HEK293T (cell line): ENCODE measurements around the gene OSTF1.

ENCODE experiments used
- CTCF ChIA-PET: fragments of 350-600 bp; formaldehyde crosslinking; extraction: SDS; loops from one replicate; lab custom pipeline; 2021; ENCODE audit warnings: antibody characterized with exemption, inconsistent platforms; lab: Yijun Ruan, JAX
- POLR2A ChIA-PET: fragments of 350-600 bp; formaldehyde crosslinking; extraction: SDS; loops from one replicate; lab custom pipeline; 2020; ENCODE audit warnings: antibody characterized with exemption, inconsistent platforms; lab: Yijun Ruan, JAX
- DNase-seq: peaks from one replicate; pipeline ENCODE4 v3.0.0; 2012; ENCODE audit warnings: mixed read lengths; ENCODE audit errors: extremely low spot score
- ARNT ChIP-seq: fragments of 450-650 bp; IDR thresholded peaks from 2 replicates; pipeline ENCODE4 v1.6.1; 2017; ENCODE audit warnings: mild to moderate bottlenecking
- BHLHE40 ChIP-seq: fragments of 450-650 bp; IDR thresholded peaks from 2 replicates; pipeline ENCODE4 v1.6.1; 2016; ENCODE audit warnings: mild to moderate bottlenecking, moderate library complexity, borderline replicate concordance
- CTBP1 ChIP-seq: fragments of 450-650 bp; IDR thresholded peaks from 2 replicates; pipeline ENCODE4 v1.6.1; 2016; ENCODE audit warnings: borderline replicate concordance
- ELF4 ChIP-seq: fragments of 450-650 bp; IDR thresholded peaks from 2 replicates; pipeline ENCODE4 v1.6.1; 2017; ENCODE audit warnings: antibody characterized with exemption
- FOXA1 ChIP-seq: fragments of 450-650 bp; IDR thresholded peaks from 2 replicates; pipeline ENCODE4 v1.6.1; 2016; ENCODE audit warnings: mild to moderate bottlenecking
- FOXK2 ChIP-seq: fragments of 450-650 bp; IDR thresholded peaks from 2 replicates; pipeline ENCODE4 v1.6.1; 2016; ENCODE audit warnings: mild to moderate bottlenecking
- FOXM1 ChIP-seq: fragments of 450-650 bp; IDR thresholded peaks from 2 replicates; pipeline ENCODE4 v1.6.1; 2017; ENCODE audit warnings: mild to moderate bottlenecking, borderline replicate concordance
- HDGF ChIP-seq: fragments of 450-650 bp; IDR thresholded peaks from 2 replicates; pipeline ENCODE4 v1.6.1; 2017; ENCODE audit warnings: antibody characterized with exemption, borderline replicate concordance
- L3MBTL2 ChIP-seq: fragments of 450-650 bp; conservative IDR thresholded peaks from 2 replicates; pipeline ENCODE4 v1.6.1; 2016; ENCODE audit warnings: mild to moderate bottlenecking
- LEF1 ChIP-seq: fragments of 450-650 bp; IDR thresholded peaks from 2 replicates; pipeline ENCODE4 v1.6.1; 2017; ENCODE audit warnings: mild to moderate bottlenecking, borderline replicate concordance
- NFRKB ChIP-seq: fragments of 450-650 bp; IDR thresholded peaks from 2 replicates; pipeline ENCODE4 v1.6.1; 2016; ENCODE audit warnings: mild to moderate bottlenecking, moderate library complexity
- SP1 ChIP-seq: fragments of 450-650 bp; IDR thresholded peaks from 2 replicates; pipeline ENCODE4 v1.6.1; 2017
- SUZ12 ChIP-seq: fragments of 450-650 bp; IDR thresholded peaks from 2 replicates; pipeline ENCODE4 v1.6.1; 2016; ENCODE audit warnings: mild to moderate bottlenecking
- TARDBP ChIP-seq: fragments of 450-650 bp; IDR thresholded peaks from 2 replicates; pipeline ENCODE4 v1.6.1; 2016
- ZNF384 ChIP-seq: fragments of 450-650 bp; IDR thresholded peaks from 2 replicates; pipeline ENCODE4 v1.6.1; 2016
- TF ChIP-seq, protein P1 (sequence below): fragments of 450-650 bp; IDR thresholded peaks from 2 replicates; pipeline ENCODE4 v1.6.1; 2016

The OSTF1 gene

DNA sequence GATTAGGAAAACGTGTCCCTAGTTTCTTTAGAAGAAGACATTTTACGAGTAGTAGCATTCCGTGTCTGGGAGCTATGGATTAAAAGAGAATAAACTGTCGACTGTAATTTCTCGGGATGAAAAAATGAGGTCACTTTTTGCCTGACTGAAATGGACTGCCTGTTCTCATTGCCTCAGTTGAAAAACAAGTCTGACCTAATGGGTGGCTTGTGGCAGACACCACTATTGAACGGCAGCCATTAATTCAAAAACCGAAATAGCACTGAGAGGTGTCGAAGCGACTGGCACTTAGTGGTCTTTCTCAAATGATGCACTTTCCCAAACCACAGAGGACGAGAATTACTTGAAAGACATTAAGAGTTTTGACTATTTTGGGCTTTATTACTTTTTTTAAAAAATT is 35.4 kb downstream of the OSTF1 start:
- ChIA-PET POLR2A (no interaction called here), CTCF (no interaction called here)
- DNase-seq: no peak
- TF ChIP-seq HDGF (no peak), ELF4 (no peak), SUZ12 (no peak), NFRKB (no peak), CTBP1 (no peak), FOXK2 (no peak), TARDBP (no peak), ZNF384 (no peak), FOXA1 (no peak), BHLHE40 (no peak), L3MBTL2 (no peak), ARNT (no peak), SP1 (no peak), FOXM1 (no peak), LEF1 (no peak)
- TF ChIP-seq, protein P1, sequence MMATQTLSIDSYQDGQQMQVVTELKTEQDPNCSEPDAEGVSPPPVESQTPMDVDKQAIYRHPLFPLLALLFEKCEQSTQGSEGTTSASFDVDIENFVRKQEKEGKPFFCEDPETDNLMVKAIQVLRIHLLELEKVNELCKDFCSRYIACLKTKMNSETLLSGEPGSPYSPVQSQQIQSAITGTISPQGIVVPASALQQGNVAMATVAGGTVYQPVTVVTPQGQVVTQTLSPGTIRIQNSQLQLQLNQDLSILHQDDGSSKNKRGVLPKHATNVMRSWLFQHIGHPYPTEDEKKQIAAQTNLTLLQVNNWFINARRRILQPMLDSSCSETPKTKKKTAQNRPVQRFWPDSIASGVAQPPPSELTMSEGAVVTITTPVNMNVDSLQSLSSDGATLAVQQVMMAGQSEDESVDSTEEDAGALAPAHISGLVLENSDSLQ: no peak

DNA sequence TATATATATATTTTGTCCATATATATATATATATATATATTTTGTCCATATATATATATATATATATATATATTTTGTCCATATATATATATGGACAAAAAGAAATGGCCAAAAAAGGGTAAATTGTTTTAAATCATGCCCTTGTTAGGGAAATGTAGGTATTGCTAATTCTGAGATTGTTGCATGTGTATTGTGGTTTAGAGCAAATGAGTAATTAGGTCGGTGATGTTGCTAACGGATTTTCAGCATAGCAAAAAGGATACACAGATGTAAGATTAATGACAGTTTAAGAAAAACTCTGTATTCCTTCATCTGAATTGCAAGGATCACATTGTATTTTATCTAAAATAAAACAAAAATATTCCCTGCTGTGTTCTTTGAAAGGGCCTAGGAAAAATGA is 40.2 kb downstream of the OSTF1 start:
- CTCF ChIA-PET: no interaction called here
- TF ChIP-seq L3MBTL2: no peak
- DNase-seq: no peak
- POLR2A ChIA-PET: no interaction called here

DNA sequence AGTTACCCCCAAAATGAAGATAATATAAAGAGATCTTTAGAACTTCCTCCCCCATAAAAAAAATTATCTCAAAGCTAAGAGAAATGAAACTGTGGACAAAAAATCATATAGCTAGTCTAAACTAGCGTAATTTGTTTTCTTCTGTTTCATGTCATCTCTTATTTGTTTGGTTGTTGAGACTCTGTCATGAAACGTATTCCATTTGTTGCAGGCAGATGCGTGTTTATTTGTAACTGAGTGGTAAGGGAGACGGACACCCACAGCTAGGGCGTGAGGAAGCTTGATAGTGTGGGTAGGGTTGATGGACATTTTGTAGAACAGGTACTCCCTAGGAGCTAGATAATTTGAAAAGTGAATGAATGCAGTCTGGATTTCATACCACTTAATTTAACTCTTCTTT is 41.9 kb downstream of the OSTF1 start:
- ChIA-PET CTCF (no interaction called here), POLR2A (no interaction called here)

GRCh38 chr9:75130621-75131230 is 42.4 kb downstream of the OSTF1 start:
- DNase-seq: no peak
- CTCF ChIA-PET: no interaction called here
- no peak for TF ChIP-seq LEF1
- no peak for TF ChIP-seq FOXA1
- TF ChIP-seq, protein P1: no peak
- TF ChIP-seq NFRKB: no peak
- no peak for TF ChIP-seq TARDBP
- TF ChIP-seq ZNF384: no peak
- TF ChIP-seq L3MBTL2: no peak
- TF ChIP-seq ELF4: no peak
- no peak for TF ChIP-seq SP1
- no peak for TF ChIP-seq SUZ12
- TF ChIP-seq HDGF: no peak
- no peak for TF ChIP-seq FOXK2
- POLR2A ChIA-PET: no interaction called here

More for the DNA sequence above, 41.9 kb downstream of the OSTF1 start:
- TF ChIP-seq CTBP1: no peak
- TF ChIP-seq LEF1: no peak
- no peak for TF ChIP-seq BHLHE40
- no peak for TF ChIP-seq TARDBP
- DNase-seq: no peak

GRCh38 chr9:75131700-75132099 is 43.4 kb downstream of the OSTF1 start:
- POLR2A ChIA-PET: no interaction called here
- TF ChIP-seq CTBP1 (no peak), ARNT (no peak), BHLHE40 (no peak), SP1 (no peak), FOXM1 (no peak), NFRKB (no peak), L3MBTL2 (no peak), TARDBP (no peak), SUZ12 (no peak), ZNF384 (no peak), HDGF (no peak), FOXA1 (no peak), LEF1 (no peak), ELF4 (no peak), FOXK2 (no peak)
- TF ChIP-seq, protein P1: no peak
- CTCF ChIA-PET: no interaction called here
- DNase-seq: no peak

GRCh38 chr9:75132244-75132643 is 43.9 kb downstream of the OSTF1 start:
- POLR2A ChIA-PET: no interaction called here
- DNase-seq: no peak
- TF ChIP-seq ELF4: no peak
- no peak for TF ChIP-seq HDGF
- no peak for TF ChIP-seq TARDBP
- TF ChIP-seq, protein P1: no peak
- CTCF ChIA-PET: no interaction called here
